Kidney epithelial cell (primary cell): Measurements from ENCODE around the gene DSCAML1. TPM values are rescaled to one million over a fixed set of nuclear protein-coding genes. Genes with fewer than 3 reads are reported as not detected.

ENCODE experiments used
- DNase-seq: peaks from one replicate; pipeline ENCODE4 v3.0.0-alpha.2; 2010; ENCODE audit warnings: low read depth
- H3K27me3 ChIP-seq: 2 replicates; pipeline ENCODE4 v1.6.0; 2011; ENCODE audit warnings: low read length; ENCODE audit not compliant: control insufficient read depth, insufficient read depth
- H3K36me3 ChIP-seq: 2 replicates; pipeline ENCODE4 v1.5.1; 2011; ENCODE audit warnings: low read length; ENCODE audit not compliant: control insufficient read depth, insufficient read depth
- H3K4me3 ChIP-seq: 2 replicates; pipeline ENCODE4 v1.5.1; 2011; ENCODE audit warnings: low read depth, mild to moderate bottlenecking, control low read depth, low read length
- total RNA-seq: library from RNA; depleted of rRNA; stranded (reverse); fragments of >200 nt; gene quantifications from 2 replicates; pipeline ENCODE4 v1.2.3, GENCODE V29; 2015
- TF ChIP-seq, protein P1 (sequence below): IDR thresholded peaks from 2 replicates; pipeline ENCODE4 v1.5.1; 2011; ENCODE audit warnings: mild to moderate bottlenecking, moderate library complexity, low read length, control low read depth, inconsistent platforms; ENCODE audit not compliant: insufficient read depth, poor library complexity, severe bottlenecking

Gene DSCAML1
- total RNA-seq, 1 donor from 2014 or later, result 3.1 TPM

DNA sequence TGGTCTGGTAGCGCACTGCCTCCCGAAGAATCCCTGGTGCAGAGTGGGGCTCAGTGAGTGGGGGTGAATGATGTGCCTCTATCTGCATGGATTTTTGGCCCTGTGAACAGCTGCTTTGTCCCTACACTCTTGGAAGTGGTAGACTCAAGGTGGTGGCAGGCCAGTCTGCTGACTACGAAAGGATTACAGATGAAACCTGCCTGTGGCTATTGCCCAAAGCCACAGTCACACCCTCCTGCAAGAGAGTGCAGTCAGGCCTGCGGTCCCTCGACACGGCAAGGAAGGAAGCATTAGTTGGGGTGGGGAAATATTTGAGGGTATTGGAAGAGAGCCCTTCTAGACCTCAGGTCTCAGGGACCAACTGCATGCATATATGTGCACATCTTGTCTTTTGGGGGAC is 63.7 kb downstream of the DSCAML1 start:
- TF ChIP-seq, protein P1, sequence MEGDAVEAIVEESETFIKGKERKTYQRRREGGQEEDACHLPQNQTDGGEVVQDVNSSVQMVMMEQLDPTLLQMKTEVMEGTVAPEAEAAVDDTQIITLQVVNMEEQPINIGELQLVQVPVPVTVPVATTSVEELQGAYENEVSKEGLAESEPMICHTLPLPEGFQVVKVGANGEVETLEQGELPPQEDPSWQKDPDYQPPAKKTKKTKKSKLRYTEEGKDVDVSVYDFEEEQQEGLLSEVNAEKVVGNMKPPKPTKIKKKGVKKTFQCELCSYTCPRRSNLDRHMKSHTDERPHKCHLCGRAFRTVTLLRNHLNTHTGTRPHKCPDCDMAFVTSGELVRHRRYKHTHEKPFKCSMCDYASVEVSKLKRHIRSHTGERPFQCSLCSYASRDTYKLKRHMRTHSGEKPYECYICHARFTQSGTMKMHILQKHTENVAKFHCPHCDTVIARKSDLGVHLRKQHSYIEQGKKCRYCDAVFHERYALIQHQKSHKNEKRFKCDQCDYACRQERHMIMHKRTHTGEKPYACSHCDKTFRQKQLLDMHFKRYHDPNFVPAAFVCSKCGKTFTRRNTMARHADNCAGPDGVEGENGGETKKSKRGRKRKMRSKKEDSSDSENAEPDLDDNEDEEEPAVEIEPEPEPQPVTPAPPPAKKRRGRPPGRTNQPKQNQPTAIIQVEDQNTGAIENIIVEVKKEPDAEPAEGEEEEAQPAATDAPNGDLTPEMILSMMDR, result no peak
- H3K27me3 ChIP-seq, result peaks cover 2% of the 10 kb centered on the region

DNA sequence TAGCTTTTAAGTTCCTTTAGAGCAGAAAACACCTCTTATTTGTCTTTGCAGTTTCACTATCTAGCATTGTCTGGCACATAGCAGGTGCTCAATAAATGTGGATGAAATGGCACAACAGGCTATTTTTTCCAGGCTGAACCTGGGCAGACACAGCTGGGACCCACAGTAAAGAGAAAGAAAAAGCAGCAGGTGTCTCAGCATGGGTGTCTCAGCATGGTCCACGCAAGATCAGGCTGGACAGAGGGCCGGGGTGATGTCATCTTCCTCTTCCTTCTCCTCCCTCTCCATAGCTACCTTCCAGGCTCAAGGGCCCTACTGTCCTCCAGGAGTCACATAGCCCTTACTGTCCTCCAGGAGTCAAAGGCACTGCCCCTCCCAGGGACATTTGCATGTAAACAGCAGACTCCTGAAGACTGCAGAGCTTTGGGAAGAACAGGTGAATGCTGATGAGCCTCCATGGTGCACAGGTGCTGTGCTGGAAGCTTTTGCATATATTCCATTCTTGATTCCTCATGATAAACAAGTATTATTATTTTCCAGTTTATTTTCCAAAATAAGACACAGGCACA is 65.2 kb downstream of the DSCAML1 start:
- Histone ChIP-seq H3K36me3 (no peaks in the 10 kb centered on the region), H3K27me3 (peaks cover 1% of the 10 kb centered on the region), H3K4me3 (no peak overlapping the region)
- TF ChIP-seq, protein P1, result no peak
- DNase-seq, result no peak

More for the DNA sequence above, 63.7 kb downstream of the DSCAML1 start:
- DNase-seq, result no peak
- Histone ChIP-seq H3K36me3 (no peaks in the 10 kb centered on the region), H3K4me3 (no peak overlapping the region)

DNA sequence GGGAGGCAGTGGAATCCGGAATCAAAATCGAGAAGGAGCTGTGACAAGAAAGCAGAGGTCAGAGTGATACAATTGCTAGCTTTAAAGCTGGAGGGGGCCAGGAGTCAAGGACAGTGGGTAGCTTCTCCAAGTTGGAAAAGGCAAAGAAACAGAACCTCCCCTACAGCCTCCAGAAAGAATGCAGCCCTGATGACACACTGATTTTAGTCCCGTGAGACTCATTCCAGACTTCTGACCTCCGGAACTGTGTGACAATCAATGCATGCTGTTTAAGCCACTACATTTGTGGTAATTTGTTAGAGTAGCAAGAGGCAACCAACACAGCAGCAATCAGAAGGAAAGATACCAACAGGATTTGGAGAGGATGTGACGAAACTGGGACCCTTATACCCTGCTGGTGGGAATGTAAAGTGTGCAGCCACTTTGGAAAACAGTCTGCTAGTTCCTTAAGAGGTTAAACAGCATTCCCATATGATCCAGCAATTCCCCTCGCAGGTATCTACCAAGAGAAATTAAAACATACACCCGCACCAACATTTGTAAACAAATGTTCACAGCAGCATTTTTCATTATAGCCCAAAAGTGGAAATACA is 66.7 kb downstream of the DSCAML1 start:
- no peak for DNase-seq
- TF ChIP-seq, protein P1, result no peak

DNA sequence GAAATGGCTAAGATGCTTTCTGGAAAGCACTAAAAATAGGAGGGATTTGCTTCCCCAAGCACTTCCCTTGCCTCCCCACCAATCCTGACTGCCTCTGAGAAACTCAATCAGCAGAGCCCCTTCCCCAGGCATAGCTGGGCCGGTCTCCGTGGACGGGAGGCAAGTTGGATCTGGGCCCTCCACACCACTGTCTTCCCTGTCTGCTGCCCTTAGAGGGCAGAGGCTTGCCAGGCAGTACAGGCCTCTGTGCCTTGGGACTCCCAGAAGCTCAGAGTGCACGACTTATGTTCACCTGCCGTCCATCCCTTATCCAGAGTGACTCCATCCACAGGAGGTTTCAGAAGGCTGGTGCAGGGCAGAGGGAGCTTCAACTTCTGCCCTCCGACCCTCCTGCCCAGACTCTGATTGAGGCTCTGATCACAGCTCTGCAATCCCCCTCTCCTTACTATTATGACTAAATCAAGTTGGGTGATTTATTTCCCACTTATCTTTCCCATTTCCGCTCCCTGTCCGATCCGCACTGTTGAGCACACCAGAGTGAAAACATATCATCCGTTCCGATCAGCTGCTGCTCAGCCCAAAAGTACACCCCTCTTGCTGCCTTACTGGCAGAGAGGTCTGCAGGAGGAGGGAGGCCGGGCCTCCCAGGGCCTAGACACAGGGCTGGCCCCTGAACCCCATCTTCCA is 71.8 kb downstream of the DSCAML1 start:
- Histone ChIP-seq H3K27me3 (peaks cover 3% of the 10 kb centered on the region), H3K4me3 (no peak overlapping the region), H3K36me3 (no peaks in the 10 kb centered on the region)
- no peak for DNase-seq
- TF ChIP-seq, protein P1, result no peak

More for the DNA sequence above, 66.7 kb downstream of the DSCAML1 start:
- Histone ChIP-seq H3K27me3 (peaks cover 3% of the 10 kb centered on the region), H3K4me3 (no peak overlapping the region), H3K36me3 (no peaks in the 10 kb centered on the region)

DNA sequence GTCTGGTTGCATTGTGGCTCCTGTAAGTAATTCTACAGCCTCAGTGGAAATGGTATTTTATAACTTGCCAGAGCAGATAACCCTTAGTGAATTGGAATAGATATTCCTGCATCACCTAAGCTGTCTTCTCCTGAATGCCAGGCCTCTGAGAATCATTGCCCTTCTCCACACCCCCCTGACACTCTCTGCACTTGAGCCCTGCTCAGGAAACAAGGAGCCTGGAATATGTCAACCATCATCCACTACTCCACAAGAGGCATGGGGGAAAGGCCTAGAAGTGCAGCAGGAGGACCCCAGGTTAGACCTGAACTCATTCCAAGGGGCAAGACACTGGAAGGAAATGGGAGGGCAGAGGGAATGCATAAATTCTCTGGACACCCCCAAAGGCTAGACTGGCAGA is 72.4 kb downstream of the DSCAML1 start:
- no peak overlapping the region for H3K4me3 ChIP-seq
- H3K27me3 ChIP-seq, result peaks cover 3% of the 10 kb centered on the region
- no peak for DNase-seq
- TF ChIP-seq, protein P1, result no peak
- H3K36me3 ChIP-seq, result no peaks in the 10 kb centered on the region
